Measurements from ENCODE around the gene TUBA4B. TPM values are rescaled to one million over a fixed set of nuclear protein-coding genes. Genes with fewer than 3 reads are reported as not detected.

Gene TUBA4B
- total RNA-seq, 4 donors from 2014 or later: 0.43 to 0.83 TPM; not detected in 2

GRCh38 chr2:219223831-219224610 lies 29.0 kb upstream of the TUBA4B start:
- peaks cover 0 to 13% of the 10 kb centered on the region in 2 donors for H3K4me1 ChIP-seq
- no peak overlapping the region for H3K4me3 ChIP-seq
- no peak for DNase-seq
- no peaks in the 10 kb centered on the region for H3K36me3 ChIP-seq
- H3K27ac ChIP-seq: no peak overlapping the region
- H3K9me3 ChIP-seq: no peaks in the 10 kb centered on the region
- TF ChIP-seq CTCF (IDR thresholded peaks at IDR 0.05): no peak
- TF ChIP-seq POLR2A (IDR thresholded peaks at IDR 0.05): no peak
- intact Hi-C loops (cut with DNase I; ENCODE audit: low total_unique reads): no loop called here
- no peaks in the 10 kb centered on the region for H3K27me3 ChIP-seq

GRCh38 chr2:219225350-219225749 lies 27.7 kb upstream of the TUBA4B start:
- no peaks in the 10 kb centered on the region for H3K27me3 ChIP-seq
- intact Hi-C loops (cut with DNase I; ENCODE audit: low total_unique reads): no loop called here
- H3K9me3 ChIP-seq: no peaks in the 10 kb centered on the region
- H3K4me3 ChIP-seq: no peak overlapping the region
- peaks cover 0 to 7% of the 10 kb centered on the region in 2 donors for H3K4me1 ChIP-seq
- no peak for DNase-seq
- TF ChIP-seq POLR2A (IDR thresholded peaks at IDR 0.05) (no peak), CTCF (IDR thresholded peaks at IDR 0.05) (no peak)
- no peaks in the 10 kb centered on the region for H3K36me3 ChIP-seq
- H3K27ac ChIP-seq: no peak overlapping the region

GRCh38 chr2:219228041-219228910 lies 24.8 kb upstream of the TUBA4B start:
- TF ChIP-seq POLR2A (IDR thresholded peaks at IDR 0.05): no peak
- TF ChIP-seq CTCF (IDR thresholded peaks at IDR 0.05): no peak
- H3K4me1 ChIP-seq: peaks cover 0 to 7% of the 10 kb centered on the region in 2 donors
- H3K4me3 ChIP-seq: peak overlapping the region; percentile 58 to 91
- intact Hi-C loops (cut with DNase I; ENCODE audit: low total_unique reads): no loop called here
- DNase-seq: no peak
- no peaks in the 10 kb centered on the region for H3K27me3 ChIP-seq
- H3K9me3 ChIP-seq: no peaks in the 10 kb centered on the region
- no peaks in the 10 kb centered on the region for H3K36me3 ChIP-seq
- H3K27ac ChIP-seq: peak overlapping the region; percentile 92 to 98

- peak overlapping the region; percentile 92 to 98 for H3K27ac ChIP-seq
- DNase-seq: no peak
- H3K9me3 ChIP-seq: no peaks in the 10 kb centered on the region
- H3K36me3 ChIP-seq: no peaks in the 10 kb centered on the region
- intact Hi-C loops (cut with DNase I; ENCODE audit: low total_unique reads): no loop called here
- no peaks in the 10 kb centered on the region for H3K27me3 ChIP-seq
- no peak for TF ChIP-seq CTCF (IDR thresholded peaks at IDR 0.05)
- TF ChIP-seq POLR2A (IDR thresholded peaks at IDR 0.05): no peak
- peak overlapping the region; percentile 58 to 91 for H3K4me3 ChIP-seq
- peaks cover 0 to 7% of the 10 kb centered on the region in 2 donors for H3K4me1 ChIP-seq
Observed at GRCh38 chr2:219228911-219229304, 24.1 kb upstream of the TUBA4B start.
